ENCODE measurements around the gene IRF4.

- TF ChIP-seq CTCF (IDR thresholded peaks at IDR 0.05) = no peak
- no peak for TF ChIP-seq POLR2AphosphoS5 (IDR thresholded peaks at IDR 0.05; ENCODE audit: low read depth, low read length)
- no peak for TF ChIP-seq REST (IDR thresholded peaks at IDR 0.05; ENCODE audit: insufficient read depth in 1 of 2, low read depth in 2 of 2, low read length in 1 of 2)
- no peak for TF ChIP-seq SIN3A (IDR thresholded peaks at IDR 0.05; ENCODE audit: borderline replicate concordance, insufficient read depth, low read depth, low read length)
Measured at GRCh38 chr6:455006-455585, 63.5 kb downstream of the IRF4 start.

Data from Panc1 (cell line).